IMR-90 (cell line): ENCODE measurements around the gene STX16. TPM values are rescaled to one million over a fixed set of nuclear protein-coding genes. Genes with fewer than 3 reads are reported as not detected.

Experiments used
- ATAC-seq: fragments of 200-7000 bp; cut with Tn5 transposase; 2 replicates; pipeline ENCODE4 v1.9.1; 2020; ENCODE audit warnings: low read depth, mild to moderate bottlenecking, moderate library complexity
- BruUV-seq: library from RNA; stranded (reverse); fragments of 400-500 nt; replicated peaks from 2 replicates; lab custom pipeline; 2021; lab: Mats Ljungman, UMichigan
- CTCF ChIA-PET: fragments of 300-600 bp; formaldehyde crosslinking; extraction: SDS; loops from one replicate; lab custom pipeline; 2021; ENCODE audit warnings: antibody characterized with exemption; lab: Yijun Ruan, JAX
- POLR2A ChIA-PET: fragments of 300-600 bp; sonication (Branson Sonifier 250); formaldehyde crosslinking; loops from one replicate; lab custom pipeline; 2022; ENCODE audit warnings: antibody characterized with exemption; ENCODE audit not compliant: unreplicated experiment; lab: Charles Lee
- DNase-seq: peaks from one replicate; pipeline ENCODE4 v3.0.0; 2013
- H2AFZ ChIP-seq: replicated peaks from 2 replicates; pipeline ENCODE3; 2013; ENCODE audit warnings: low read length, mild to moderate bottlenecking; ENCODE audit not compliant: poor library complexity
- H2AK5ac ChIP-seq: 2 replicates; pipeline ENCODE4 v1.6.1; 2013; ENCODE audit warnings: low read depth, low read length, inconsistent platforms
- H2AK9ac ChIP-seq: replicated peaks from 2 replicates; pipeline ENCODE3; 2013; ENCODE audit warnings: mild to moderate bottlenecking, low read depth, low read length, moderate library complexity; ENCODE audit not compliant: poor library complexity
- H2BK120ac ChIP-seq: 2 replicates; pipeline ENCODE4 v1.6.1; 2013; ENCODE audit warnings: low read depth, low read length, inconsistent platforms
- H2BK15ac ChIP-seq: 3 replicates; pipeline ENCODE4 v1.6.1; 2013; ENCODE audit warnings: low read depth, low read length, inconsistent platforms
- H2BK20ac ChIP-seq: 2 replicates; pipeline ENCODE4 v1.6.1; 2013; ENCODE audit warnings: low read depth, mild to moderate bottlenecking, inconsistent platforms, low read length, moderate library complexity
- H2BK5ac ChIP-seq: 2 replicates; pipeline ENCODE4 v1.6.1; 2013; ENCODE audit warnings: mild to moderate bottlenecking, low read depth, low read length, inconsistent platforms; ENCODE audit not compliant: poor library complexity, severe bottlenecking
- H3K14ac ChIP-seq: replicated peaks from 2 replicates; pipeline ENCODE4 v1.6.1; 2013; ENCODE audit warnings: low read depth, low read length, inconsistent platforms
- H3K18ac ChIP-seq: 2 replicates; pipeline ENCODE4 v1.6.1; 2013; ENCODE audit warnings: low read depth, low read length, control low read depth
- H3K23ac ChIP-seq: 2 replicates; pipeline ENCODE4 v1.6.1; 2013; ENCODE audit warnings: low read depth, low read length, inconsistent platforms
- H3K27ac ChIP-seq: 2 replicates; pipeline ENCODE4 v1.5.1; 2013; ENCODE audit warnings: mild to moderate bottlenecking, control low read depth, low read length; ENCODE audit not compliant: insufficient read depth
- H3K27me3 ChIP-seq: 2 replicates; pipeline ENCODE4 v1.6.1; 2013; ENCODE audit warnings: low read length; ENCODE audit not compliant: control insufficient read depth, insufficient read depth
- H3K36me3 ChIP-seq: 2 replicates; pipeline ENCODE4 v1.6.1; 2013; ENCODE audit warnings: low read length, mixed read lengths; ENCODE audit not compliant: control insufficient read depth, insufficient read depth
- H3K4ac ChIP-seq: 2 replicates; pipeline ENCODE4 v1.6.1; 2013; ENCODE audit warnings: low read depth, low read length, inconsistent platforms
- H3K4me1 ChIP-seq: 2 replicates; pipeline ENCODE4 v1.6.1; 2013; ENCODE audit warnings: low read length, mixed read lengths; ENCODE audit not compliant: control insufficient read depth, insufficient read depth
- H3K4me2 ChIP-seq: 2 replicates; pipeline ENCODE4 v1.6.1; 2013; ENCODE audit warnings: low read depth, mild to moderate bottlenecking, control low read depth, low read length, moderate library complexity
- H3K4me3 ChIP-seq: 2 replicates; pipeline ENCODE4 v1.5.1; 2013; ENCODE audit warnings: low read depth, mild to moderate bottlenecking, control low read depth, low read length, moderate library complexity; ENCODE audit not compliant: insufficient read depth
- H3K56ac ChIP-seq: 2 replicates; pipeline ENCODE4 v1.6.1; 2013; ENCODE audit warnings: low read length, inconsistent platforms; ENCODE audit not compliant: insufficient read depth; ENCODE audit errors: extremely low read depth
- H3K79me1 ChIP-seq, 2 experiments: 2 replicates each; pipeline ENCODE4 v1.6.1; 2013; ENCODE audit warnings: low read length in 2 of 2, inconsistent platforms in 1 of 2, low read depth in 1 of 2
- H3K9ac ChIP-seq: 2 replicates; pipeline ENCODE4 v1.6.1; 2013; ENCODE audit warnings: low read depth, low read length, control low read depth
- H3K9me1 ChIP-seq: 2 replicates; pipeline ENCODE4 v1.6.1; 2013; ENCODE audit warnings: low read length, inconsistent platforms; ENCODE audit not compliant: insufficient read depth
- H3K9me3 ChIP-seq: 2 replicates; pipeline ENCODE4 v1.6.1; 2013; ENCODE audit warnings: low read length; ENCODE audit not compliant: control insufficient read depth, insufficient read depth
- H4K20me1 ChIP-seq: 2 replicates; pipeline ENCODE4 v1.6.1; 2013; ENCODE audit warnings: low read length, inconsistent platforms; ENCODE audit not compliant: insufficient read depth
- H4K5ac ChIP-seq: 2 replicates; pipeline ENCODE4 v1.6.1; 2013; ENCODE audit warnings: mild to moderate bottlenecking, low read depth, low read length, control low read depth
- H4K8ac ChIP-seq, 2 experiments: 2 replicates each; pipeline ENCODE4 v1.6.1; 2013; ENCODE audit warnings: low read depth in 2 of 2, low read length in 2 of 2, control low read depth in 1 of 2, inconsistent platforms in 1 of 2
- H4K91ac ChIP-seq: 2 replicates; pipeline ENCODE4 v1.6.1; 2013; ENCODE audit warnings: low read depth, low read length, inconsistent platforms; ENCODE audit not compliant: insufficient read depth
- CHD1 ChIP-seq: IDR thresholded peaks from 2 replicates; pipeline ENCODE4 v1.6.1; 2012; ENCODE audit warnings: low read depth, low read length, improper control_type of control experiment
- ELK1 ChIP-seq: fragments of 150-350 bp; IDR thresholded peaks from 2 replicates; pipeline ENCODE4 v1.6.1; 2016; ENCODE audit warnings: low read depth, mild to moderate bottlenecking, low read length, moderate library complexity, borderline replicate concordance
- MAFK ChIP-seq: IDR thresholded peaks from 2 replicates; pipeline ENCODE4 v1.6.1; 2012; ENCODE audit warnings: low read depth, low read length, improper control_type of control experiment
- MXI1 ChIP-seq: IDR thresholded peaks from 2 replicates; pipeline ENCODE4 v1.6.1; 2012; ENCODE audit warnings: low read depth, mild to moderate bottlenecking, low read length, moderate library complexity, borderline replicate concordance
- POLR2A ChIP-seq: IDR thresholded peaks from 2 replicates; pipeline ENCODE4 v1.6.1; 2012; ENCODE audit warnings: mild to moderate bottlenecking, low read depth, low read length
- RAD21 ChIP-seq: IDR thresholded peaks from 2 replicates; pipeline ENCODE4 v1.6.1; 2012; ENCODE audit warnings: low read length, improper control_type of control experiment
- SMC3 ChIP-seq: fragments of 150-350 bp; IDR thresholded peaks from 2 replicates; pipeline ENCODE4 v1.6.1; 2016; ENCODE audit warnings: low read depth, mild to moderate bottlenecking, antibody characterized with exemption, low read length, moderate library complexity
- WGBS, 2 experiments: methylation state at CpG; one replicate each; pipeline versions ENCODE4 v1.1.5 to v1.1.7; 2013; ENCODE audit warnings: missing lambda C conversion rate in 2 of 2; ENCODE audit not compliant: insufficient read length in 1 of 2; ENCODE audit errors: extremely low coverage in 2 of 2; 5-methylcytosine and 5-hydroxymethylcytosine counted together
- dilution Hi-C: fragments of 300-500 bp; cut with HindIII; formaldehyde crosslinking; loops from one replicate; pipeline ENCODE4 v1.14.3; 2018; ENCODE audit warnings: low sequenced_read_pairs; ENCODE audit not compliant: unreplicated experiment
- in situ Hi-C: fragments of 300-500 bp; cut with MboI; formaldehyde crosslinking; loops from 3 replicates; pipeline ENCODE4 v1.14.3; 2019; ENCODE audit warnings: low sequenced_read_pairs, inconsistent platforms, mixed read lengths
- intact Hi-C: fragments of 100-400 bp; cut with micrococcal nuclease; formaldehyde crosslinking; loops from 2 replicates; pipeline ENCODE4 v1.10.0; 2022
- polyA plus RNA-seq, 3 experiments: library from polyadenylated mRNA; depleted of rRNA; stranded (reverse); fragments of >200 nt; gene quantifications; 2 replicates each; pipeline ENCODE4 v1.2.3, GENCODE V29; 2012; ENCODE audit warnings: low replicate concordance in 1 of 3
- total RNA-seq: library from RNA; depleted of rRNA; stranded (reverse); fragments of >200 nt; gene quantifications from 2 replicates; pipeline ENCODE4 v1.2.3, GENCODE V29; 2012
- TF ChIP-seq, protein P1 (sequence below): fragments of 150-350 bp; IDR thresholded peaks from 2 replicates; pipeline ENCODE4 v1.6.1; 2017; ENCODE audit warnings: mild to moderate bottlenecking, antibody characterized with exemption, low read length, low read depth

Gene STX16
- total and polyA plus RNA-seq, 2 of the 4 experiments (the other 2 are of a cell fraction) = 26.9 to 58.2 TPM

DNA sequence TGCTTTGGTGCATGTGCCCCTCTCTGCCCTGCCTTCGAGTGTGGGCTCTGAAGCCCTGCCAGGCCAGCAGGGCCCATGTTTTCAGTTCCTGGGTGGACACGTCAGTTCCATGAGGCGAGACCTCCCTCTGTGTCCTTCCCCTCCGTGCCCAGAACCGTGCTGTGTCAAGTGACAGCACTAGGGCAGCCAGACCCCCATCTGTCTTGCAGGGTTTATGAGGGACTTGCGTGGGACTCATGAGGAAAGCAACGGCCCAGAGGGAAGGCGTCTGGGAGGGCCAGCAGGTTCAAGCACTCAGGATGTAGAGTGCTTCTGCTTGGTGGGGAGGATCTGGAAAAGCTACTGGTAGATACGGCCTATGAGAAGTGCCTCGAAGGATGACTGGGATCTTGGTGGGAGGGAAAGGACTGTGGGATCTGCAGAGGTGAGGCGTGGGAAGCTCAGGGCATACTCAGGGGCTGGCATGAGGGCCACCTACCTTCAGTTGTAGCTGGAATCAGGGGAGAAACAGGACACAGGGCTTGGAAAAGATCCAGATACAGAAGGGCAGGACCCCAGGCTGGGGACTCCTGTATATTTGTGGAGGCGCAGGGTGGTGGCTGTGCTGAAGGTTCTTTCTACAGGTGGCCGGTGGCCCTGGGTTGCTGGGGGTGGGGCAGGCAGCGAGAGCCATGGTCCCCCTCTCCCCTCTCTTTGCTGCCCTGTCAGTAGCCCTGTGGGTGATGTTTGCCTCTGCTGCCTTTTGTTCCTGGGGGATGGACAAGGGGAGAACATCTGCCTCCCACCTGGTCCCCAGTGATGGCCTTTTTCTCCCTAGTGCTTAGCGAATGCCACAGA, 47.0 kb downstream of the STX16 start (continued):
- TF ChIP-seq SMC3 = no peak

- H3K9ac ChIP-seq = no peak overlapping the region
- no peak overlapping the region for H3K23ac ChIP-seq
- no peak overlapping the region for H3K4me2 ChIP-seq
- H3K56ac ChIP-seq = no peak overlapping the region
- no peak overlapping the region for H4K8ac ChIP-seq
- no peaks in the 10 kb centered on the region for H4K20me1 ChIP-seq
- no peaks in the 10 kb centered on the region for H3K27me3 ChIP-seq
- no peak overlapping the region for H2AK5ac ChIP-seq
- in situ Hi-C loops (no loop called here), dilution Hi-C loops (no loop called here), intact Hi-C loops (no loop called here)
- no peaks in the 10 kb centered on the region for H3K9me3 ChIP-seq
- TF ChIP-seq, protein P1, sequence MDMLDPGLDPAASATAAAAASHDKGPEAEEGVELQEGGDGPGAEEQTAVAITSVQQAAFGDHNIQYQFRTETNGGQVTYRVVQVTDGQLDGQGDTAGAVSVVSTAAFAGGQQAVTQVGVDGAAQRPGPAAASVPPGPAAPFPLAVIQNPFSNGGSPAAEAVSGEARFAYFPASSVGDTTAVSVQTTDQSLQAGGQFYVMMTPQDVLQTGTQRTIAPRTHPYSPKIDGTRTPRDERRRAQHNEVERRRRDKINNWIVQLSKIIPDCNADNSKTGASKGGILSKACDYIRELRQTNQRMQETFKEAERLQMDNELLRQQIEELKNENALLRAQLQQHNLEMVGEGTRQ = no peak
- TF ChIP-seq CHD1 (no peak), MXI1 (no peak), MAFK (no peak), POLR2A (no peak), ELK1 (no peak), RAD21 (no peak)
- H3K27ac ChIP-seq = no peak overlapping the region
- no peak overlapping the region for H2BK5ac ChIP-seq
- H2BK20ac ChIP-seq = no peak overlapping the region
- H2AK9ac ChIP-seq = no peak overlapping the region
- H2AFZ ChIP-seq = no peak overlapping the region
- no peak overlapping the region for H3K4me3 ChIP-seq
- H4K91ac ChIP-seq = no peak overlapping the region
- H3K9me1 ChIP-seq = peaks cover 6% of the 10 kb centered on the region
- ChIA-PET CTCF (no interaction called here), POLR2A (no interaction called here)
- H3K79me1 ChIP-seq = peaks cover 6 to 12% of the 10 kb centered on the region in 2 experiments; a peak in 2 of 4 replicates
- BruUV-seq = no TSS peak
- WGBS, 2 experiments = 83% methylated on average over 8 of the region's 27 CpGs; no CpG with 5 or more reads in 1 of the 2 experiments
- no peak overlapping the region for H2BK120ac ChIP-seq
- H3K18ac ChIP-seq = no peak overlapping the region
- H3K4ac ChIP-seq = no peak overlapping the region
- ATAC-seq (no peak), DNase-seq (no peak)
- H3K36me3 ChIP-seq = peaks cover 41% of the 10 kb centered on the region
- peaks cover 6% of the 10 kb centered on the region for H3K4me1 ChIP-seq
- no peak overlapping the region for H4K5ac ChIP-seq
- H3K14ac ChIP-seq = no peak overlapping the region
- H2BK15ac ChIP-seq = no peak overlapping the region
Observed at GRCh38 chr20:58698741-58699622, 47.9 kb downstream of the STX16 start.
